HG02938 (cell line): ENCODE measurements around the gene PTGER4.

Source experiments
- ATAC-seq: cut with Tn5 transposase; IDR thresholded peaks from one replicate; pipeline ENCODE4 v1.9.1; 2021; ENCODE audit warnings: mild to moderate bottlenecking, moderate library complexity; ENCODE audit not compliant: unreplicated experiment

Gene PTGER4

GRCh38 chr5:40669606-40670390, 9.9 kb upstream of the PTGER4 start:
- ATAC-seq, result no peak

GRCh38 chr5:40672425-40672824, 7.3 kb upstream of the PTGER4 start:
- no peak for ATAC-seq

GRCh38 chr5:40674661-40675235, 5.0 kb upstream of the PTGER4 start:
- ATAC-seq, result no peak

GRCh38 chr5:40675396-40676133, 4.2 kb upstream of the PTGER4 start:
- ATAC-seq, result no peak

GRCh38 chr5:40676613-40677343, 2.9 kb upstream of the PTGER4 start:
- no peak for ATAC-seq

GRCh38 chr5:40677456-40677855, 2.3 kb upstream of the PTGER4 start:
- ATAC-seq, result no peak

GRCh38 chr5:40678026-40678425, 1.7 kb upstream of the PTGER4 start:
- no peak for ATAC-seq

- ATAC-seq, result no peak
Measured at GRCh38 chr5:40678460-40679147, 1.1 kb upstream of the PTGER4 start.

- peak; percentile 40 for ATAC-seq
Measured at GRCh38 chr5:40679148-40679912, 385 bp upstream of the PTGER4 start.

GRCh38 chr5:40680741-40681362, 1.1 kb downstream of the PTGER4 start:
- peak; percentile 13 for ATAC-seq

GRCh38 chr5:40681363-40682153, 1.8 kb downstream of the PTGER4 start:
- peak; percentile 23 for ATAC-seq

- no peak for ATAC-seq
Measured at GRCh38 chr5:40682154-40683017, 2.7 kb downstream of the PTGER4 start.

GRCh38 chr5:40683305-40683704, 3.6 kb downstream of the PTGER4 start:
- ATAC-seq, result no peak

- ATAC-seq, result no peak
Measured at GRCh38 chr5:40685193-40685592, 5.5 kb downstream of the PTGER4 start.

GRCh38 chr5:40685976-40686486, 6.3 kb downstream of the PTGER4 start:
- no peak for ATAC-seq

- ATAC-seq, result no peak
Measured at GRCh38 chr5:40687321-40687720, 7.6 kb downstream of the PTGER4 start.

- peak; percentile 74 for ATAC-seq
Measured at GRCh38 chr5:40688127-40688761, 8.5 kb downstream of the PTGER4 start.
